Cardiac fibroblast (primary cell): ENCODE measurements around the gene BCL2L11.

Source experiments
- DNase-seq, 2 donors: peaks; one replicate each; pipeline versions ENCODE4 v3.0.0 to v3.0.0-alpha.2; 2010; ENCODE audit warnings: low read depth in 2 of 2
- H3K4me3 ChIP-seq, 2 donors: replicated peaks in 1 of 2; 1 replicate in 1 of 2; 2 replicates in 1 of 2; pipeline ENCODE4 v1.5.1; 2011; ENCODE audit warnings: low read depth in 2 of 2, low read length in 2 of 2, mild to moderate bottlenecking in 2 of 2, moderate library complexity in 1 of 2
- TF ChIP-seq, protein P1 (sequence below): IDR thresholded peaks from one replicate; pipeline ENCODE4 v1.5.1; 2011; ENCODE audit warnings: low read depth, mild to moderate bottlenecking, low read length, inconsistent platforms

The BCL2L11 gene

GRCh38 chr2:111210036-111210435, 89.3 kb downstream of the BCL2L11 start:
- H3K4me3 ChIP-seq = no peak overlapping the region
- TF ChIP-seq, protein P1, sequence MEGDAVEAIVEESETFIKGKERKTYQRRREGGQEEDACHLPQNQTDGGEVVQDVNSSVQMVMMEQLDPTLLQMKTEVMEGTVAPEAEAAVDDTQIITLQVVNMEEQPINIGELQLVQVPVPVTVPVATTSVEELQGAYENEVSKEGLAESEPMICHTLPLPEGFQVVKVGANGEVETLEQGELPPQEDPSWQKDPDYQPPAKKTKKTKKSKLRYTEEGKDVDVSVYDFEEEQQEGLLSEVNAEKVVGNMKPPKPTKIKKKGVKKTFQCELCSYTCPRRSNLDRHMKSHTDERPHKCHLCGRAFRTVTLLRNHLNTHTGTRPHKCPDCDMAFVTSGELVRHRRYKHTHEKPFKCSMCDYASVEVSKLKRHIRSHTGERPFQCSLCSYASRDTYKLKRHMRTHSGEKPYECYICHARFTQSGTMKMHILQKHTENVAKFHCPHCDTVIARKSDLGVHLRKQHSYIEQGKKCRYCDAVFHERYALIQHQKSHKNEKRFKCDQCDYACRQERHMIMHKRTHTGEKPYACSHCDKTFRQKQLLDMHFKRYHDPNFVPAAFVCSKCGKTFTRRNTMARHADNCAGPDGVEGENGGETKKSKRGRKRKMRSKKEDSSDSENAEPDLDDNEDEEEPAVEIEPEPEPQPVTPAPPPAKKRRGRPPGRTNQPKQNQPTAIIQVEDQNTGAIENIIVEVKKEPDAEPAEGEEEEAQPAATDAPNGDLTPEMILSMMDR = no peak
- DNase-seq = no peak

GRCh38 chr2:111213877-111214276, 93.2 kb downstream of the BCL2L11 start:
- TF ChIP-seq, protein P1 = no peak
- H3K4me3 ChIP-seq = no peak overlapping the region
- DNase-seq = no peak

DNA sequence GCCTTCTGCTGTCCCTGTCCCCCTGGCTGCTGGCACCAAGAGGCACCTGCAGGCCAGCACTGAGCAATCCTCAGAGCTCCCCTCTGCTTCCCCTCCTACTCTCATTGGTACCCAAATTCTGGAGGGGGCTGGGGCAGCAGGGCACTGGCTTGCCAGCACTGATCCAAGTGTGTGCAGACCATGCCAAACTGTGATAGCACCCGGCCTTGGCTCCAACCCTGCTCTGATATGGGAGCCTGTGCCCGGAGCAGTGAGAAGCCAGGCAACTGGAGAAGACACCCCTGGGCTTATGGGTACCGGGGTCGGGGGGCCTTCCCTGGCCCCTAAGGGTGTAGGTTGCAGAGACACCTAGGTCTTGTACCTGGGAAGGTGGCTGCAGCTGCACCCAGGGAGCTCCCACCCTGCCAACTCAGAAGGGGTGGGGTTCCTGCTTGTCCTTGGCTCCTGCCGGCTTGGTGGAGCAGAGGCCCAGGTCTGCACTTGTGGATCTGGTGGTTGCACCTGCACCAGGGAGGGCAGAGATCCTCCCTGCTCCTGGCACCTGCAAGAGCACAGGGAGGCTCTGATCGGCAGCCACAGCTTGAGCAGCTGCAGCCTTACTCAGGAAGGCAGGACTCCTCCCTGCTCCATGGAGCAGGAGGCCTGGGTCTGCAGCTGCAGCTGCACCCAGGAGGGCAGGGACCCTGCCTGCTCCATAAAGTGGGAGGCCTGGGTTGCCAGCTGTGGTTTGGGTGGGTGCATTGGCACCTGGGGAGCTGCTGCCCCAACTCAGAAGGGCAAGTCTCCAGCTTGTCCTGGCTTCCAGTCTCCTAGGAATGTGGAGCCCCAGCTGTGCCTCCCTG, 96.3 kb downstream of the BCL2L11 start:
- DNase-seq = no peak
- TF ChIP-seq, protein P1 = no peak
- H3K4me3 ChIP-seq = no peak overlapping the region
